Lower lobe of right lung (tissue), 2 donors: ENCODE data around the gene PRPSAP1. TPM values are rescaled to one million over a fixed set of nuclear protein-coding genes. Genes with fewer than 3 reads are reported as not detected.

Source experiments
- ATAC-seq, 2 donors: fragments of 200-7000 bp; cut with Tn5 transposase; one replicate each; pipeline ENCODE4 v1.9.1; 2020 to 2022; ENCODE audit warnings: mild to moderate bottlenecking in 2 of 2, moderate library complexity in 2 of 2
- DNase-seq: peaks from one replicate; pipeline ENCODE4 v3.0.0-alpha.2; 2020
- H3K27ac ChIP-seq: fragments of 200-600 bp; one replicate; pipeline ENCODE4 v1.8.0; 2022
- H3K27me3 ChIP-seq: fragments of 200-600 bp; one replicate; pipeline ENCODE4 v1.8.0; 2022; ENCODE audit warnings: low read depth
- H3K36me3 ChIP-seq: fragments of 200-600 bp; one replicate; pipeline ENCODE4 v1.8.0; 2022; ENCODE audit warnings: mild to moderate bottlenecking
- H3K4me1 ChIP-seq: fragments of 200-600 bp; one replicate; pipeline ENCODE4 v1.8.0; 2022
- H3K4me3 ChIP-seq: fragments of 200-600 bp; one replicate; pipeline ENCODE4 v1.8.0; 2022; ENCODE audit warnings: mild to moderate bottlenecking
- H3K9me3 ChIP-seq: fragments of 200-600 bp; one replicate; pipeline ENCODE4 v1.8.0; 2022
- intact Hi-C: fragments of 100-400 bp; cut with DNase I; formaldehyde crosslinking; loops from one replicate; pipeline ENCODE4 v1.11.0; 2022
- total RNA-seq: library from RNA; stranded (reverse); fragmentation: NEBNext Ultra II Directional; extraction: Animal tissue kit (Norgen Biotek cat#: 25700); gene quantifications from one replicate; pipeline ENCODE4 v1.2.1, GENCODE V29; 2021
- TF ChIP-seq, protein P1 (sequence below): fragments of 200-600 bp; IDR thresholded peaks from one replicate; pipeline ENCODE4 v1.8.0; 2022; ENCODE audit warnings: antibody characterized with exemption, mild to moderate bottlenecking
- donor health status: DM: no; HTN: yes; CAD: no; lungs with severe emphysema.

Gene PRPSAP1
- total RNA-seq, 1 donor from 2014 or later, result 70.4 TPM

DNA sequence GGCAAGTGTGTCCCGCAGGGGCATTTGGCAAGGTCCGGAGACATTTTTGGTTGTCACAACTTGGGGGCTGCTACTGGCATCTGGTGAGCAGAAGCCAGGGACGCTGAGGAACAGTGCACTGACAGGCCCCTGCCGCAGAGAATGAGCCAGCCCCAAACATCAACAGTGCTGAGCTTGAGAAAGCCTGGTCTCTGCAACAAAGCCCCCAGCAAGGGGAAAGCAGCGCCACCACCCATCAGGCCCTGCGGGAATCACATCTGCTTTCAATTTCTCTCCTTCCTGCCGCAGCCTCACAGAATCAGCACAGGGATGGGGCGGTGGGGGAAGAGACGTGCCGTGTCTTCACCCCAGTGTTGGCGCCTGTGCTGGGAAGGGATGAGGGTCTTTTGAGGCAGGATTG, 14.8 kb upstream of the PRPSAP1 start:
- H3K27me3 ChIP-seq, result no peaks in the 10 kb centered on the region
- no peak overlapping the region for H3K4me3 ChIP-seq
- intact Hi-C loops, result no loop called here
- no peak overlapping the region for H3K27ac ChIP-seq
- H3K4me1 ChIP-seq, result peaks cover 18% of the 10 kb centered on the region
- no peaks in the 10 kb centered on the region for H3K36me3 ChIP-seq
- no peaks in the 10 kb centered on the region for H3K9me3 ChIP-seq
- no peak for DNase-seq
- no peak for ATAC-seq
- TF ChIP-seq, protein P1, sequence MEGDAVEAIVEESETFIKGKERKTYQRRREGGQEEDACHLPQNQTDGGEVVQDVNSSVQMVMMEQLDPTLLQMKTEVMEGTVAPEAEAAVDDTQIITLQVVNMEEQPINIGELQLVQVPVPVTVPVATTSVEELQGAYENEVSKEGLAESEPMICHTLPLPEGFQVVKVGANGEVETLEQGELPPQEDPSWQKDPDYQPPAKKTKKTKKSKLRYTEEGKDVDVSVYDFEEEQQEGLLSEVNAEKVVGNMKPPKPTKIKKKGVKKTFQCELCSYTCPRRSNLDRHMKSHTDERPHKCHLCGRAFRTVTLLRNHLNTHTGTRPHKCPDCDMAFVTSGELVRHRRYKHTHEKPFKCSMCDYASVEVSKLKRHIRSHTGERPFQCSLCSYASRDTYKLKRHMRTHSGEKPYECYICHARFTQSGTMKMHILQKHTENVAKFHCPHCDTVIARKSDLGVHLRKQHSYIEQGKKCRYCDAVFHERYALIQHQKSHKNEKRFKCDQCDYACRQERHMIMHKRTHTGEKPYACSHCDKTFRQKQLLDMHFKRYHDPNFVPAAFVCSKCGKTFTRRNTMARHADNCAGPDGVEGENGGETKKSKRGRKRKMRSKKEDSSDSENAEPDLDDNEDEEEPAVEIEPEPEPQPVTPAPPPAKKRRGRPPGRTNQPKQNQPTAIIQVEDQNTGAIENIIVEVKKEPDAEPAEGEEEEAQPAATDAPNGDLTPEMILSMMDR, result no peak

DNA sequence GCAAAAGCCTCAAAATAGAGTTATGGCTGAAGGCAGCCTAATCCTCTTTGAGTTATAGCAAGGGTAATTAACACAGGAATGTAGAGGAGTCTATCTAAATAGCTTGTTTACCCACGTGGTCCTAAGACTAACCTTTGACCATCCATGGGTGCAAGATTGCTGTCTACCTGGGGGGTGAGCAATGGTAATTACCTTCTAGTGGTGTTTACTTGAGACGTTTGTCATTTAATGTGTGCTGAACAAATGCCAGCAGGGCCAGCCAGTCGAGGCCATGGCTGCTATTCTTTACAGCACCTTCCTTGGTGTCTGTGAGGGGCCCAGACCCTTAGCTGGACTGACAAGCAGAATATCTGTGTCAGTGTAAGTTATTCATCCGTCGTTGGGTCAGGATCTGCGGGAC, 13.9 kb upstream of the PRPSAP1 start:
- TF ChIP-seq, protein P1, result no peak
- Histone ChIP-seq H3K36me3 (no peaks in the 10 kb centered on the region), H3K4me3 (no peak overlapping the region), H3K4me1 (peaks cover 25% of the 10 kb centered on the region), H3K9me3 (no peaks in the 10 kb centered on the region), H3K27me3 (no peaks in the 10 kb centered on the region), H3K27ac (no peak overlapping the region)
- DNase-seq (no peak), ATAC-seq (no peak)
- intact Hi-C loops, result no loop called here

DNA sequence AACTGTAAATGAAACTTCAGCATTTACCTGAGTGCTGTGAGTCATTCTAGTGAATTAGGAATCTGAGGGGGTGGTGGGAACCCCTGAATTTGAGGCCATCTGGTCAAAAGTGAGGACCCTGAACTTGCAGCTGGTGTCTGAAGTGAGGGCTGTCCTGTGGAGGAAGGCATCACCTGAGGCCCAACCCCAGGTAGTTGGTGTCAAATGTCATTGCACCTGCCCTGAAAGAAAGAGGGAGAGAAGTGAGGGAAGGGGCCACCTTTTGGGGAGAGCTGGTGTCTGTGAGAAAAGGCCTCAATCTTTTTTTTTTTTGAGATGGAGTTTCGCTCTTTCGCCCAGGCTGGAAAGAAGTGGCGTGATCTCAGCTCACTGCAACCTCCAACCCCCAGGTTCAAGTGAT, 12.5 kb upstream of the PRPSAP1 start:
- Histone ChIP-seq H3K4me1 (peaks cover 30% of the 10 kb centered on the region), H3K27ac (no peak overlapping the region), H3K4me3 (no peak overlapping the region), H3K36me3 (no peaks in the 10 kb centered on the region), H3K27me3 (no peaks in the 10 kb centered on the region), H3K9me3 (no peaks in the 10 kb centered on the region)
- ATAC-seq (no peak), DNase-seq (no peak)
- TF ChIP-seq, protein P1, result no peak
- intact Hi-C loops, result no loop called here

DNA sequence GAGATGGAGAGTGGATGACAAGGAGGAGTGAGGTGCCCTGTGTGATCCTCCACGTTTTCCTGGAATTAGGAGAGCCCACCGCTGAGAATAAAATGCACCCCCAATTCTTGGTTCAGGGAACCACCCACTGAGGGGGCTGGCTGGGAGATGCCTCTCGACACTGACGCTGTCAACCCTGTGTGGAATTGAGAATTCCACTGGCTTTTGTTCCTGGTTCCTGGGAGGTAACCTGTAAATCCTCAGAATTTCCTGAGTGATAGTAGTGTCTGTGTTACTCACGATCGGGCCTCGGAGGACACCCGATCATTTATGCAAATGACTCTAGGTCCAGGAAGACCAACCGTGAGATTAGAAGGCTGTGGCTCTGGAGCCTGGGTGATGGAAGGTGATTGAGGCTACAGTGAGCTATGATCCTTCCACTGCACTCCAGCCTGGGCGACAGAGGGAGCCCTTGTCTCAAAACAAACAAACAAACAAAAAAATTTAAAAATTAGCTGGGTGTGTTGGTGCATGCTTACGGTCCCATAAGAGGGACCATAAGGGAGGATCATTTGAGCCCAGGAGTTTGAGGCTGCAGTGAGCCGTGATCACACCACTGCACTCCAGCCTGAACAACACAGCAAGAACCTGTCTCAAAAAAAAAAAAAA, 11.7 kb upstream of the PRPSAP1 start:
- no peaks in the 10 kb centered on the region for H3K36me3 ChIP-seq
- intact Hi-C loops, result no loop called here
- DNase-seq (no peak), ATAC-seq (no peak)
- no peaks in the 10 kb centered on the region for H3K27me3 ChIP-seq
- no peak overlapping the region for H3K27ac ChIP-seq
- H3K9me3 ChIP-seq, result no peaks in the 10 kb centered on the region
- TF ChIP-seq, protein P1, result no peak
- H3K4me1 ChIP-seq, result peaks cover 22% of the 10 kb centered on the region
- no peak overlapping the region for H3K4me3 ChIP-seq

DNA sequence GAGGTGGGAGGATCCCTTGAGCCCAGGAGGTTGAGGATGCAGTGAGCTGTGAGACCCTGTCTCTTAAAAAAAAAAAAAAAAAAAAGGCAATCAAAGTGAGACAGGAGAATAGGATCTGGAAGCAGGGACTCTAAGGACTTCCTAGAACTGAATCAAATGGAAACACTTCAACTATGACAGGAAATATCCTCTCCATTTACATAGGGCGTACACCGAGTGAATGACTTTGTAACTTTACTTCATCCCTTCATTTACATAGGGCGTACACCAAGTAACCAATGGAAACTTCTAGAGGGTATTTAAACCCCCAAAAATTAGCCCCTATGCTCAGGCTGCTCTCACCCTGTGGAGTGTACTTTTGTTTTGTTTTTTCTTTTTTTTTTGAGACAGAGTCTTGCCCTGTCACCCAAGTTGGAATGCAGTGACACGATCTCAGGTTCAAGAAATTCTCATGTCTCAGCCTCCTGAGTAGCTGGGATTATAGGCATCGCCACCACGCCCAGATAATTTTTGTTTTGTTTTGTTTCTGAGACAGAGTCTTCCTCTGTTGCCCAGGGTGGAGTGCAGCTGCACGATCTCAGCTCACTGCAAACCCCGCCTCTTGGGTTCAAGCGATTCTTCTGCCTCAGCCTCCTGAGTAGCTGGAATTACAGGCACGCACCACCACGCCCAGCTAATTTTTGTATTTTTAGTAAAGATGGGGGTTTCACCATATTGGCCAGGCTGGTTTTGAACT, 9.6 kb upstream of the PRPSAP1 start:
- no peaks in the 10 kb centered on the region for H3K9me3 ChIP-seq
- DNase-seq, result no peak
- intact Hi-C loops, result no loop called here
- TF ChIP-seq, protein P1, result no peak
- H3K4me1 ChIP-seq, result peaks cover 15% of the 10 kb centered on the region
- no peak overlapping the region for H3K4me3 ChIP-seq
- H3K27me3 ChIP-seq, result no peaks in the 10 kb centered on the region
- H3K27ac ChIP-seq, result peak overlapping the region; percentile 6
- no peaks in the 10 kb centered on the region for H3K36me3 ChIP-seq
- no peak for ATAC-seq
